ENCODE results near the gene DOC2A.
"Not testable (repeated sequence)": the region's sequence is repeated elsewhere in the genome, so short reads cannot be mapped to it uniquely, and the experiment has no call there.

Gene DOC2A

GRCh38 chr16:29963021-29963743 lies 47.6 kb downstream of the DOC2A start:
- DNase-seq = no peak

- DNase-seq = no peak
These were observed 48.4 kb downstream of the DOC2A start for GRCh38 chr16:29962344-29962994.

GRCh38 chr16:29961479-29962343 lies 49.1 kb downstream of the DOC2A start, which contains the start of gene TMEM219:
Gene TMEM219, plus strand, starts transcription at chr16:29962079. Its CDS starts 1,065 bp downstream, at chr16:29963144.
- peak; percentile 84 for DNase-seq

- no peak for DNase-seq
These were observed 49.7 kb downstream of the DOC2A start for GRCh38 chr16:29961127-29961478.

GRCh38 chr16:29959821-29960220 lies 51.0 kb downstream of the DOC2A start:
- not testable (repeated sequence) for DNase-seq

GRCh38 chr16:29959293-29959692 lies 51.5 kb downstream of the DOC2A start:
- no peak for DNase-seq

GRCh38 chr16:29958756-29959155 lies 52.1 kb downstream of the DOC2A start:
- DNase-seq = no peak

Data from NCI-H510A (cell line).